Uterus (tissue), 2 donors: ENCODE results near the gene SLC30A9.

Experiments used
- CTCF ChIP-seq, 4 experiments: fragments of 200-600 bp in 2 of 4; fragments of 450-650 bp in 2 of 4; sonication (generic) in 2 of 4; IDR thresholded peaks; one replicate each; pipeline ENCODE4 v1.5.1; 2016 to 2019; ENCODE audit warnings: antibody characterized with exemption in 4 of 4, mild to moderate bottlenecking in 2 of 4, moderate library complexity in 1 of 4
- POLR2A ChIP-seq, 2 donors: fragments of 450-650 bp; IDR thresholded peaks; one replicate each; pipeline ENCODE4 v1.6.1; 2016; ENCODE audit warnings: antibody characterized with exemption in 2 of 2, mild to moderate bottlenecking in 1 of 2, moderate library complexity in 1 of 2

DNA sequence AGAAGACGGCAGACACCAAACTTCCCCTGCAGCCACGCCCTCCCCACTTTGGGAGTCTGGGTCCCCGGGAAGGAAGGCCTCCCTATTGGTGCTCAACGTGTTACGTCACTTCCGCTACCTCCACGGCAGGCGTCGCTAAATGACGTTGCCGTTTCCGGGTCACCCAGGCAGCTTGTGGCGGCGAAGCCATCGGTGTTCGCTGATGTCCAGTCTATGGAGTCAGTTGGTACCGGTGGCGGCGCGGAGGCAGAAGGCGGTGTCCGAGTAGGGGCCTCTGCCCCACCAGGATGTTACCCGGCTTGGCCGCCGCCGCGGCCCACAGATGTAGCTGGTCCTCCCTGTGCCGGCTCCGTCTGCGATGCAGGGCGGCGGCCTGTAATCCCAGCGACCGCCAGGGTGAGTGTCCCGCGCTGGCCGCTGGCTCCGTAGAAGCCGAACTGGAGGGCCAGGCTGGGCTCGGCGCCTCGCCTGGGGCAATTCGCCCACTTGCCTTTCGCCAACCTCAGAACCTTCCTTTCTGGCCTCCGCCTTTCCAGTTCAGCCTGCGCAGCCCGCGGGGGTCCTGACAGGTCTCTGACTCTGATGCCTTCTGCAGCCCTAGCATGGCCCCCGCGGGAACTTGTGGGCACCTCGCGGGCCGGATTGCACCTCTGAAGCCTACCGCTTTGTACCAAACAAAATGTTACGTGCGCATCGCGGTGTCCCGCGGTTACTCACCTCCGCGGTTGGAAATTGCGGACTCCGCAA is at the start of gene SLC30A9:
- TF ChIP-seq CTCF (IDR thresholded peaks at IDR 0.05) (peak in 3 of 4 experiments; percentile 21 to 45 (median 32)), POLR2A (IDR thresholded peaks at IDR 0.05) (peak; percentile 86 to 90)
